ENCODE measurements around the gene KLHL26.
"Not testable (repeated sequence)": the region's sequence is repeated elsewhere in the genome, so short reads cannot be mapped to it uniquely, and the experiment has no call there.

Gene KLHL26

GRCh38 chr19:18594824-18595373 is 41.9 kb upstream of the KLHL26 start:
- H3K9me3 ChIP-seq = no peaks in the 10 kb centered on the region
- no peak for TF ChIP-seq CTCF (IDR thresholded peaks at IDR 0.05)
- H3K4me1 ChIP-seq (ENCODE audit: control insufficient read depth in 1 of 2, insufficient read depth in 1 of 2, low read depth in 1 of 2, low read length in 1 of 2) = peaks cover 20 to 23% of the 10 kb centered on the region in 2 experiments
- H3K27ac ChIP-seq = no peak overlapping the region
- peak overlapping the region; percentile 23 to 54 for H3K4me3 ChIP-seq (ENCODE audit: low read depth in 1 of 2, low read length in 1 of 2)
- peaks cover 71% of the 10 kb centered on the region for H3K27me3 ChIP-seq
- no peaks in the 10 kb centered on the region for H3K36me3 ChIP-seq

- no peaks in the 10 kb centered on the region for H3K36me3 ChIP-seq
- H3K4me1 ChIP-seq (ENCODE audit: control insufficient read depth in 1 of 2, insufficient read depth in 1 of 2, low read depth in 1 of 2, low read length in 1 of 2) = peaks cover 15 to 22% of the 10 kb centered on the region in 2 experiments
- no peak overlapping the region for H3K27ac ChIP-seq
- TF ChIP-seq CTCF (IDR thresholded peaks at IDR 0.05) = no peak
- H3K4me3 ChIP-seq (ENCODE audit: low read depth in 1 of 2, low read length in 1 of 2) = no peak overlapping the region
- no peaks in the 10 kb centered on the region for H3K9me3 ChIP-seq
- peaks cover 77% of the 10 kb centered on the region for H3K27me3 ChIP-seq
Measured at GRCh38 chr19:18595475-18595874, 41.4 kb upstream of the KLHL26 start.

- Histone ChIP-seq H3K27me3 (peaks cover 89% of the 10 kb centered on the region), H3K9me3 (no peaks in the 10 kb centered on the region), H3K27ac (no peak overlapping the region), H3K4me3 (ENCODE audit: low read depth in 1 of 2, low read length in 1 of 2) (no peak overlapping the region), H3K4me1 (ENCODE audit: control insufficient read depth in 1 of 2, insufficient read depth in 1 of 2, low read depth in 1 of 2, low read length in 1 of 2) (peaks cover 13 to 22% of the 10 kb centered on the region in 2 experiments), H3K36me3 (no peaks in the 10 kb centered on the region)
- no peak for TF ChIP-seq CTCF (IDR thresholded peaks at IDR 0.05)
Measured at GRCh38 chr19:18596752-18597157, 40.1 kb upstream of the KLHL26 start.

- no peaks in the 10 kb centered on the region for H3K9me3 ChIP-seq
- no peak overlapping the region for H3K4me3 ChIP-seq (ENCODE audit: low read depth in 1 of 2, low read length in 1 of 2)
- H3K27me3 ChIP-seq = peaks cover 98% of the 10 kb centered on the region
- H3K36me3 ChIP-seq = no peaks in the 10 kb centered on the region
- peaks cover 13 to 22% of the 10 kb centered on the region in 2 experiments for H3K4me1 ChIP-seq (ENCODE audit: control insufficient read depth in 1 of 2, insufficient read depth in 1 of 2, low read depth in 1 of 2, low read length in 1 of 2)
- no peak for TF ChIP-seq CTCF (IDR thresholded peaks at IDR 0.05)
- no peak overlapping the region for H3K27ac ChIP-seq
Measured at GRCh38 chr19:18597809-18598660, 38.8 kb upstream of the KLHL26 start.

GRCh38 chr19:18599485-18599884 is 37.3 kb upstream of the KLHL26 start:
- no peaks in the 10 kb centered on the region for H3K36me3 ChIP-seq
- no peaks in the 10 kb centered on the region for H3K9me3 ChIP-seq
- TF ChIP-seq CTCF (IDR thresholded peaks at IDR 0.05) = no peak
- no peak overlapping the region for H3K27ac ChIP-seq
- H3K4me3 ChIP-seq (ENCODE audit: low read depth in 1 of 2, low read length in 1 of 2) = no peak overlapping the region
- H3K27me3 ChIP-seq = peaks cover 98% of the 10 kb centered on the region
- H3K4me1 ChIP-seq (ENCODE audit: control insufficient read depth in 1 of 2, insufficient read depth in 1 of 2, low read depth in 1 of 2, low read length in 1 of 2) = peaks cover 10 to 14% of the 10 kb centered on the region in 2 experiments

GRCh38 chr19:18600692-18601397 is 36.0 kb upstream of the KLHL26 start:
- H3K4me3 ChIP-seq (ENCODE audit: low read depth in 1 of 2, low read length in 1 of 2); H3K9me3 ChIP-seq; H3K36me3 ChIP-seq; H3K27ac ChIP-seq; H3K4me1 ChIP-seq (ENCODE audit: control insufficient read depth in 1 of 2, insufficient read depth in 1 of 2, low read depth in 1 of 2, low read length in 1 of 2): not testable (repeated sequence)
- H3K27me3 ChIP-seq = peaks cover 98% of the 10 kb centered on the region
